HG02588 (cell line): ENCODE results near the gene BFSP2.

ENCODE experiments used
- ATAC-seq: cut with Tn5 transposase; IDR thresholded peaks from one replicate; pipeline ENCODE4 v1.9.1; 2021; ENCODE audit warnings: mild to moderate bottlenecking, moderate library complexity; ENCODE audit not compliant: unreplicated experiment

Gene BFSP2, protein sequence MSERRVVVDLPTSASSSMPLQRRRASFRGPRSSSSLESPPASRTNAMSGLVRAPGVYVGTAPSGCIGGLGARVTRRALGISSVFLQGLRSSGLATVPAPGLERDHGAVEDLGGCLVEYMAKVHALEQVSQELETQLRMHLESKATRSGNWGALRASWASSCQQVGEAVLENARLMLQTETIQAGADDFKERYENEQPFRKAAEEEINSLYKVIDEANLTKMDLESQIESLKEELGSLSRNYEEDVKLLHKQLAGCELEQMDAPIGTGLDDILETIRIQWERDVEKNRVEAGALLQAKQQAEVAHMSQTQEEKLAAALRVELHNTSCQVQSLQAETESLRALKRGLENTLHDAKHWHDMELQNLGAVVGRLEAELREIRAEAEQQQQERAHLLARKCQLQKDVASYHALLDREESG

DNA sequence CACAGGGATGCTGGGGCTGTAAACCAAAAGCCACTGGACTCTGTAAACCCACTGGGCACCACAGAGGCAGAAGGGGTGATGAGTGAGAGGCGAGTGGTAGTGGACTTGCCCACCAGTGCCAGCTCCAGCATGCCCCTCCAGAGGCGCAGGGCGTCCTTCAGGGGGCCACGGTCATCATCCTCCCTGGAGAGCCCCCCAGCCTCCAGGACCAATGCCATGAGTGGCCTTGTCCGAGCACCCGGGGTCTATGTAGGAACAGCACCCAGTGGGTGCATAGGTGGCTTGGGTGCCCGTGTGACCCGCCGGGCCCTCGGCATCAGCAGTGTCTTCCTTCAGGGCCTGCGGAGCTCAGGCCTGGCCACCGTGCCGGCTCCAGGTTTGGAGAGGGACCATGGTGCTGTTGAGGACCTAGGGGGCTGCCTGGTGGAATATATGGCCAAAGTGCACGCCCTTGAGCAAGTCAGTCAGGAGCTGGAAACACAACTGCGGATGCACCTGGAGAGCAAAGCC is at the start of gene BFSP2:
Gene BFSP2 (plus strand): TSS at position 51 of the 510 bp plus-strand sequence. CDS start 28 bp downstream, at position 79.
- no peak for ATAC-seq

DNA sequence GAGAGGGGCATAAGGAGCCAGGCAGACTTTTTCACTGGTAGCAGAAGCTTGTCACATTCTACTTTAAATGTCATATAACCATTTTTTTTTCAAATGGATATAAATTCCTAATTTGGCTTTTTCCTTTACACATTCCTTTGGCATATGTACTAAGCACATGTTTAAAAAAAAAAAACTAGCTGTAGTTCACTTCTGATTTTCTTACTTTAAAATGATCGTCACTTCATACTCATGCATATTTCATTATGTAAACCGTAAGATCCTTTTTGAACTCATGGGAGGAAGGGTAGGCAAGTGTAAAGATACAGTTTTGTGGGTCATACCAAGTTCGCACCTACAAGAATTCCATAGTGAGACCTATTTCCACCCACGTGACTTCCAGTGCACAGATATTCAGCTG is 45.1 kb upstream of the BFSP2 start:
- ATAC-seq, result no peak

DNA sequence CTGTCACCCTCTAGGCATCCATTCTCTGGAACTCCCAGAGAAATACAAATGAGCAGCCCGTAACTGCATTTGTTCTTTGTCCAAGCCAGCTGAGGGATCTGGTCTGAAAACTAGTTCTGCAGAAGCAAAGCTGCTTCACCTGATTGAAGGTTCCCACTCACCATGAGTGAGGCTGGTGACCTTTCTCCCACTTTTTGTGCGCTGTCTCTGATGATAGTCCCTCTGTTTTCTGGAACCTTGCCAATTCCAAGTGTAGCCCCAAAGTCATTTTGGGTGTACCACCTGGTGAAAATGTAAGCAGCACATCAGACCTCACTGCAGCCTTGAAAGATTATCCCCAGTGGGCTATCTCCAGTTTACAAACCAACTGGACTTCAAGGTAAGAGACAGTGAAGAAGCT is 39.4 kb upstream of the BFSP2 start:
- no peak for ATAC-seq

DNA sequence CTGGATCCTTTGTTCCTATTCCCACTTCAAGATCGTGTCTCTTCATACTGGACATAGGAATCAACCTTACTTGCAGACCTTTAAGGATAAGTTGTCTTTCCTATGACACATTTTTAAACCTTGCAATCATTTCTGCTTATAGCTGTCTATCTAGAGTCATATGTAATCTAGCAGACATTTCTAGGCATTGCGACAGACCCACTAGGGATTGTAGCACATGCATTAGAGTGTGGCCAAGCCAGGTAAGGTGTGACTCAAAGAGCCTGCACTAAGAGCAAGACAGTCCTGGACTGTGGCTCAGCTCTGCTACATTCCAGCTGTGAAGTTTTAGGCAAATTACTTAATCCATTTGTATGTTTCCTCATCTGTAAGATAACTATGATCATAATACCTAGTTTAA is 38.8 kb upstream of the BFSP2 start:
- ATAC-seq, result no peak

DNA sequence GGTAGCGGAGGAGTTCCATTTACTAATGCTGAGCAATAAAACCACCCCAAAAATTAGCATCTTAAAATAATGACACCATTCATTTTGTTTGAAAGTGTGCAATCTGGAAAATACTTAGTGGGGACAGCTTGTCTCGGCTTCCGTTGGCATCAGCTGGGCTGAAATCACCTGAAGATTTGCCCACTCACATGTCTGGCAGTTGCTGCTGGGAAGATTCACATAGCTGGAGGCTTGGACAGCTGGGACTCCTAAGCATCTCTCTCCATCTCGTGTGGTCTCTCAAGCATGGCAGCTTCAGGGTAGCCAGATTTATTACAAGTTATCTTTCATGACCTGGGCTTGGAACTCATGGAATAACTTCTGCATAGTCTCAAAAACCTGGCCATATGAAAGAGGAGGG is 38.4 kb upstream of the BFSP2 start:
- ATAC-seq, result no peak

DNA sequence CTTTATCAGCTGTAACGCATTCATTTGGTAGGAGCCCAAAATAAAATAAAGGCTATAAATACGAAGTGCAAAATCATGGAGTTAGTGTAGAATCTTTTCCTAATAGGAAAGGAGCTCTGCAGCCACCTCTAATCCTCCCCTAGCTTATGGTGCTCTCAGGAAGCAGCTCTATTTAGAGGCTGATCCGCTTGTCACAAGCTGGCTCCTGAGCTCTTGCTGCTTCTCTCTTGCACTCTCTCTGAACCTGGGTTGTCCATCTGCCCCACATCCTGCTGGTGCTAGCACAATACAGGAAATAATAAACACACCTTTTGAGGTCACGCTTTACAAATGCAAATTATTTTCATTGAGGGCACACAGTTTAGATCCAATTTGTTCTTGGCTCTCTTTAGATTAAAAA is 37.3 kb upstream of the BFSP2 start:
- no peak for ATAC-seq

DNA sequence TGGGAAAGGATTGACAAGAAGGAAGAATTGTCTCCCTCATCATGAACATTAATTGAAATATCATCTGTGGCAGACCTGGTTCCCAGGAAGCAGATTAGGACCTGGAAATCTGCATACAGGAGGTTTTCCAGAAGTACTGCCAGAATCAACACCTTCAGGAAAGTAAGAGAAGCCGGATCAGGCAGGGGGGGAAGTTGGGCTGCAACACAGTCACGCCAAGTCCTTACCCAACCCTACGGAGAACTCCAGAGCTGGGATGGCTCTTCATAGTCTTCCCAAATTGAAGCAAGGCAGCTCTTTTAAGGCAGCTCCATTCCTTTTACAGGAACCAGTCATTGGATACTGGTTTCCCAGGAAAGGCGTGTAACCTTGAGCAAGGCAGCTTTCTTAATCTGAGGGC is 35.2 kb upstream of the BFSP2 start:
- no peak for ATAC-seq

DNA sequence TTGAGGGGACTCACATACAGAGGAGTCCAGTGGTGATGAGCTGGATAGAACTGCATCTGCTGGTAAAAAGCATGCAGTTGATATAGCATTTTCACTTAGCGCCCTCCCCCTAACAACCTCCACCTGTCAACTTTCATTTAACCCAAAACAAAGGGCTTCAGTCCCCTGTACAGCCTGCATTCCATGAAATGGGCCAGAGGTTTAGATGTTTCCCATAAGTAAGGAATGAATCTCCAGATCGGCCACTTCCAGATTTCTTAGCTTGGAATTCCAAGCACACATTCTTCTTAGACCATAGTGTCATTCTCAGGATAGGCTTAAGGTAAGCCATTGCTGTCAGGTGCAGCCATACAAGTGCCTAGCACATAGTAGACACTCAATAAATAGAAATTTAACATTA is 32.9 kb upstream of the BFSP2 start:
- no peak for ATAC-seq

DNA sequence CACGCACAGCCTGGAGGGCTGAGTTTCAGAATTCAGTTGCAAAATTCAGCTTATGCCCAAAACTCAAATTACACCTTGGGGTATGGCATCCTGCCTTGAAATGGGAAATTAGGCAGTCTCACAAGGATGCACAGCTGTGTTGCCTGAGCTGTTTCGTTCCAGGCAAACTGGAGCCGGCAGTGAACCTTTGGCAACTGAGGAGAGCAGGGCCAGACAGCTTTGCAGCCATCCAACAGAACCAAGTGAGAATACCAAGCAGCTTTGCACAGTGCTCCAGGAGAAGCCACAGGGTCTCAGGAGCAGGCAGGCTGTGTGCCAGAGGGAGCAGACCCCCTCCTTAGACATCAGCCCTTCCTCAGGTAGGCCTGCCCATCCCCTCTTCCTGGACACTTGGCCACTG is 32.5 kb upstream of the BFSP2 start:
- no peak for ATAC-seq

DNA sequence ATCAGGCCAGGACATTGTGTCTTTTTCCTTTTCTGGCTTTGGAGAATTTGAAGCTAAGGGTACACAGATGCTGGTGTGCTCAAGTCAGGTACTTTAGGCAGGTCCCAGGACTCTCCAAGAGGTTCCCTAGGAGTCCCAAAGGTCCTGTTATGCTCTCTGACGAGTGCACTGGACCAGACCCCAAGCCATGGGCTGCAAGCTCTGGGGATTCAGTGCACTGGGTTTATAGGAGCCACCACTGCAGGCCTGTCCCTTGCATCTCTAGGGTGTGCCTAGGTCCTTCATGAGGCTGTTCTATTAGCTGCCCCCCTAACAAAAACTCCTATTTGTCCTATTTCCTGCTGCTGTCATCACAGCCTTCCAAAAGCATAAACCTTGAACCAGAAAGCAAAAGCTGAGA is 31.9 kb upstream of the BFSP2 start:
- ATAC-seq, result no peak

DNA sequence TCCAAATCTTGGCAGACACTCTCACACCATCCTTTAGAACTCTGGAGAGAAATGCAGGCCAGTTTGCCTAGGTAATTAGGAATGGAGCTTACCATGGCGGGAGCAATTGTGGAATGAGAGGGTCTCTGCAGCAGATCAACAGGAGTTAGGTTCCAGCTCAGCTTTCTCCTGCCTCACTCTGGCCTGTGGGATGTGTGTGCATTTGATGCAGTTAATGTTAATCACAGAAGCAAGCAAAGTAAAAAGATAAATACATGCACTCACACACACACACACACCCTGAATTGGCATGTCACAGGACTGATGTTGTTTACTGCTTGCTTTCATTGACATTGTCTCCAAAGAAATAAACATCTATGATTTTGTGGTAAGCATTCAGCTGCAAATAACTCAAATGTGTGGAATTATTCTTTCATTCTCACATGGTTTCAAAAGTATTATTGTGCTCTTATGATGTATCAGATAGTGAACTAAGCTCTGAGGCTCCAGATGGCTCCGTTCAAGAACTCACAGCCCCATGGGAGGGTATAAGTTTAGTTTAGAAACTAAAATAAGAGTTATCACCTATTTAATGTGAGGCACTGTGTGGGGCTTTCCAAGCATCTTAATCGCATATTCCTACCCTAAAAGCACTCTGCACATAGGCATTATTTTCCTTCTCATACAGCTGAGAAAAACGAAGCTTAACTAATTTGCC is 31.3 kb upstream of the BFSP2 start:
- no peak for ATAC-seq

DNA sequence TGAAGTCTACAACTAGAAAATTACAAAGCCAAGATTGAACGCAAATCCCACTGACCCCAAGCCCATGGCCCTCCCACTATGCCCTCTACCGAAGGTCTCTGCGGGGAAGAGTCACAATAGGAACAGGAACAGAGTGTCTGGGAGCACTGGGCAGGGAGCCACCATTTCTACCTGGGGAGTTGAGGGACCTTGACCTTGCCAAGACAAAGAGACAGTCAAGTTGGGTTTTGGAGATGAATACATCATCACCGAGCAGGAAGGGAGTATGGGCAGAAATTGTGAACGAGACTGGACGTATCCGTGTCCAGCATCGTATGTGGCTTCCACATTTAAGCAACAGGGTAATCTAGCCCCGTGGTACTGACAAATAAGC is 30.8 kb upstream of the BFSP2 start:
- no peak for ATAC-seq

DNA sequence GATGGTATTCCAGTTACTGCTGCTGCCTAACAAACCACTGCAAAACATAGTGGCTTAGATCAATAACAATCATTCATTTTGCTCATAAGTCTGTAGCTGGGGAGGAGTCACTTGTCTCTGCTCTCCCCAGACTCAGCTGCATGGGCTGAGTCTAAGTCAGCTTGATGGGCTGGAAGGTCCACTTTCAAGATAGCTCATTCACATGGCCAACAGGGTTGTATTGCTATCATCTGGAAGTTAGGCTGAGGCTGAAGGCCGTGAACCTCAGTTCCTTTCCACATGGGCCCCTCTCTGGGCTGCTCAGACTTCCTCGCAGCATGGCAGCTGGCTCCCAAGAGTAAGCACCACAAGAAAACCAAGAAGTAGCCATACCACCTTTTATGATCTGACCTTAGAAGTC is 28.7 kb upstream of the BFSP2 start:
- no peak for ATAC-seq

DNA sequence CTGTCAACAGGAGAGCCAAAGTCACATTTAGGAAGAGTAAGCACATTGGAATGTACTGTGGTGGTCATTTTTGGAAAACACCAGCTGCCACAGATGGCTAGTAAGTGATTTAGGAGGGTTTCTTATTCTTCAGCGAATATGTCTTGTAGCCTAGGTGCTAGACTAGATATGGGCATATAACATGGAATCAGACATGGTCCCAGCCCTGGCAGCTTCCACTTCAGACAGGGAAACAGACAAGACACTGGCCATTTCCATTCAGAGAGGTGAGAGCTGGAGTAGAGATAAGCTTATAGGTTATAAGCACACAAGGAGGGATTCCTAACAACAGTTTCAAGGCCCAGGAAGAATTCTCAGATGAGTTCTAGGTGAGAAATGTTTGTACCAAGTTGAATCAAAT is 28.2 kb upstream of the BFSP2 start:
- no peak for ATAC-seq

DNA sequence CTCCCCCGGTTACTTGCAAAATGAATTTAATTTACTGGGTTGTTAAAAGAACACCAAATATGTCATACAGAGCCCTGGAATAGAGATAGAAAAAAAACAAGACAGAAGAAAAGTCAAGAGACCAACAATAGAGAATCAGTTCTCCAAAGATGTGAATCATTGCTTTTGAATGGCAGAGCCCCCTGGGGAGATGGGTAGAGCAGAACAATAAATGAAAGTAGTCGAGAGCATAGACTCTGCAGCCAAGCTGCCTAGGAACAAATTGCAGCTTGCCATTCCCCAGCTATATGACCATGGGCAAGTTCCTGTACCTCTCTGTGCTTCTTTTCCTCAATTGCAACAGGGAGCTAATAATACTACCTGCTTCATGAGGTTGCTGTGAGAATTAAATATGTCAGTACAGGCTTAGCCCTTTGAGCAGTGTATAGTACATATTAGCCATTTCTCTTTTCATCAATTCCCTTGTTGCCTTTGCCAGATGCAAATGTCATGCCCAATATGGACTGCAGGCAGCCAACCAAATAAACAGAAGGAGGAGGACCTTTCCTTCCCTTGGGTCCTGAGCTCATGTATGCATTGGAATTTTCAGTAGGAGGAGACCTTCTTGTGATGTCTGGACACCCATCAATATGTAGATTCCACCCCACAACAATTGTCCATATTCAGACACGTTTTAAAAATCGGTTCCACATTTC is 25.0 kb upstream of the BFSP2 start:
- no peak for ATAC-seq

DNA sequence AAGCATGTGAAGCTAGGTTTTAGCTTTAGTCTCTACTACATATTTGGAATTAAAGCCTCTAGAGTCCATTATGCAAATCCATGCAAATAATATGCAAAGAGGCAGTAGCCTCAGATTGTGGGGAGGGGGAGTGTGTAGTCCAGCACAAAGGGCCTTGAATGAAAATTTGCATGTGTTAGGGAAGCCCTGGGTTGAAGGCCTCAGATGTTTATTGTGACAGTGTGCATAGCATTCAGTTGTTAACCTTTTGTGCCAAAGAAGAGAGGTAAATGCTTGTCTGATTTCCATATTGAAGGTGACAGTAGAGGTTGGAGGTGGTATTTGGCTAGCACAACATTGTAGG is 24.5 kb upstream of the BFSP2 start:
- no peak for ATAC-seq

DNA sequence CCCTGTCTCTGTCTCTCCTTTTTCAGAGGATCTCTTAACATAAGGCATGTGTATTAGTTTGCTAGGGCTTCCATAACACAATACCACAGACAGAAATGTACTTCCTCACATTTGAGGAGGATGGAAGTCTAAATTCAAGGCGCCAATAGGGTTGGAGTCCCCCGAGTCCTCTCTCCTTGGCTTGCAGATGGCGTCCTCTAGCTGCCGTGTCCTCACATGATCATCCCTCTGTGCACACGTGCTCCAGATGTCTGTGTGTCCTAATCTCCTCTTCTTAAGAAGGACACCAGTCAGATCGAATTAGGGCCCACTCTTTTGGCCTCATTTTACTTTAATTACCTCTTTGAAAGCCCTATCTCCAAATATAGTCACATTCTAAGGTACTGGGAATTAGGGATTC is 23.0 kb upstream of the BFSP2 start:
- ATAC-seq, result no peak

DNA sequence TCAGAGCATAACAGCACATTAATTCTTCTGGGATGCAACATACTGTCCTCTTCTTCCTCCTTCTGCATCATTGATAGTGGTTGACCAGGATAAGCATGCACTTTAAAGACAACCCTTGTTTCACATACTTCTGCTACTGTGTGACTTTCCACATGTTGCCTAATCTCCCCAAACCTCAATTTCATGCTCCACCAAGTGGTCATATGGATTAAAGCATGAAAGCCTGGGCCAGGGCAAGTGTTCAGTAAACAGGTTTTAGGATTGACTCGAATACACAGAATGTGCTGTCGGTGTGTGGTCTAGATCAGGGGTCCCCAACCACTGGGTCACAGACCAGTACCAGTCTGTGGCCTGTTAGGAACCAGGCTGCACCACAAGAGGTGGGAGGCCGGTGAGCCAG is 22.5 kb upstream of the BFSP2 start:
- no peak for ATAC-seq

DNA sequence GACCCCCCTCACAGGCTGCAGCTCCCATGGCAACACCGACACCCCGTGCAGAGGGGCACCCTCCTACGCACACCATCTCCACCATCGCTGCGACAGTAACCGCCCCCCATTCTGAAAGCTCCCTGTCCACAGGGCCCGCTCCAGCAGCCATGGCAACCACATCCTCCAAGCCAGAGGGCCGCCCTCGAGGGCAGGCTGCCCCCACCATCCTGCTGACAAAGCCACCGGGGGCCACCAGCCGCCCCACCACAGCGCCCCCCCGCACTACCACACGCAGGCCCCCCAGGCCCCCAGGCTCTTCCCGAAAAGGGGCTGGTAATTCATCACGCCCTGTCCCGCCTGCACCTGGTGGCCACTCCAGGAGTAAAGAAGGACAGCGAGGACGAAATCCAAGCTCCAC is 19.9 kb upstream of the BFSP2 start:
- ATAC-seq, result no peak

DNA sequence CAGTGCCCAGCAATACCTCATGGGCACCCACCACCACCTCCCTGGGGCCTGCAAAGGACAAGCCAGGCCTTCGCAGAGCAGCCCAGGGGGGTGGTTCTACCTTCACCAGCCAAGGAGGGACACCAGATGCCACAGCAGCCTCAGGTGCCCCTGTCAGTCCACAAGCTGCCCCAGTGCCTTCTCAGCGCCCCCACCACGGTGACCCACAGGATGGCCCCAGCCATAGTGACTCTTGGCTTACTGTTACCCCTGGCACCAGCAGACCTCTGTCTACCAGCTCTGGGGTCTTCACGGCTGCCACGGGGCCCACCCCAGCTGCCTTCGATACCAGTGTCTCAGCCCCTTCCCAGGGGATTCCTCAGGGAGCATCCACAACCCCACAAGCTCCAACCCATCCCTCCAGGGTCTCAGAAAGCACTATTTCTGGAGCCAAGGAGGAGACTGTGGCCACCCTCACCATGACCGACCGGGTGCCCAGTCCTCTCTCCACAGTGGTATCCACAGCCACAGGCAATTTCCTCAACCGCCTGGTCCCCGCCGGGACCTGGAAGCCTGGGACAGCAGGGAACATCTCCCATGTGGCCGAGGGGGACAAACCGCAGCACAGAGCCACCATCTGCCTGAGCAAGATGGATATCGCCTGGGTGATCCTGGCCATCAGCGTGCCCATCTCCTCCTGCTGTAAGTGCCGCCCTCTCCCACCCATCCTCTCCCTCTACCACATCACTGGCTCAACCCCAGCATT is 19.2 kb upstream of the BFSP2 start:
- ATAC-seq, result no peak
